ENCODE data around the gene TNNC1.

Gene TNNC1

GRCh38 chr3:52453496-52454249 is at the start of gene TNNC1:
TNNC1 (minus strand) TSS chr3:52454041; CDS start chr3:52454015, 26 bp downstream.
- no peak for DNase-seq (ENCODE audit: low read depth)

GRCh38 chr3:52502808-52503350 is 49.0 kb upstream of the TNNC1 start:
- no peak for DNase-seq (ENCODE audit: low read depth)

GRCh38 chr3:52502001-52502400 is 48.2 kb upstream of the TNNC1 start:
- DNase-seq (ENCODE audit: low read depth) = no peak

GRCh38 chr3:52501046-52501445 is 47.2 kb upstream of the TNNC1 start:
- no peak for DNase-seq (ENCODE audit: low read depth)

- no peak for DNase-seq (ENCODE audit: low read depth)
These were observed 44.6 kb upstream of the TNNC1 start for GRCh38 chr3:52498137-52499054.

GRCh38 chr3:52495777-52496602 is 42.1 kb upstream of the TNNC1 start:
- DNase-seq (ENCODE audit: low read depth) = no peak

GRCh38 chr3:52494886-52495495 is 41.1 kb upstream of the TNNC1 start, which contains the start of gene STAB1:
STAB1 (plus strand) TSS chr3:52495338; CDS start chr3:52495414, 76 bp downstream.
- no peak for DNase-seq (ENCODE audit: low read depth)

- DNase-seq (ENCODE audit: low read depth) = no peak
These were observed 40.6 kb upstream of the TNNC1 start for GRCh38 chr3:52494445-52494844.

GRCh38 chr3:52493232-52494017 is 39.6 kb upstream of the TNNC1 start:
- no peak for DNase-seq (ENCODE audit: low read depth)

- no peak for DNase-seq (ENCODE audit: low read depth)
These were observed 38.2 kb upstream of the TNNC1 start for GRCh38 chr3:52492059-52492458.

- DNase-seq (ENCODE audit: low read depth) = no peak
These were observed 37.2 kb upstream of the TNNC1 start for GRCh38 chr3:52490939-52491526.

- no peak for DNase-seq (ENCODE audit: low read depth)
These were observed 36.4 kb upstream of the TNNC1 start for GRCh38 chr3:52490035-52490938.

- no peak for DNase-seq (ENCODE audit: low read depth)
These were observed 35.6 kb upstream of the TNNC1 start for GRCh38 chr3:52489453-52489852.

GRCh38 chr3:52488746-52489145 is 34.9 kb upstream of the TNNC1 start:
- DNase-seq (ENCODE audit: low read depth) = no peak

GRCh38 chr3:52487788-52488691 is 34.2 kb upstream of the TNNC1 start:
- no peak for DNase-seq (ENCODE audit: low read depth)

GRCh38 chr3:52487050-52487787 is 33.4 kb upstream of the TNNC1 start:
- no peak for DNase-seq (ENCODE audit: low read depth)
